ENCODE data around the gene CLIC1. TPM values are rescaled to one million over a fixed set of nuclear protein-coding genes. Genes with fewer than 3 reads are reported as not detected.

CLIC1 gene
- total RNA-seq, 1 experiment from 2014 or later = 374 TPM

GRCh38 chr6:31708224-31708623, 28.1 kb downstream of the CLIC1 start:
- H3K4me1 Mint-ChIP-seq (ENCODE audit: low read depth, unreplicated experiment) = peaks cover 17% of the 10 kb centered on the region

DNA sequence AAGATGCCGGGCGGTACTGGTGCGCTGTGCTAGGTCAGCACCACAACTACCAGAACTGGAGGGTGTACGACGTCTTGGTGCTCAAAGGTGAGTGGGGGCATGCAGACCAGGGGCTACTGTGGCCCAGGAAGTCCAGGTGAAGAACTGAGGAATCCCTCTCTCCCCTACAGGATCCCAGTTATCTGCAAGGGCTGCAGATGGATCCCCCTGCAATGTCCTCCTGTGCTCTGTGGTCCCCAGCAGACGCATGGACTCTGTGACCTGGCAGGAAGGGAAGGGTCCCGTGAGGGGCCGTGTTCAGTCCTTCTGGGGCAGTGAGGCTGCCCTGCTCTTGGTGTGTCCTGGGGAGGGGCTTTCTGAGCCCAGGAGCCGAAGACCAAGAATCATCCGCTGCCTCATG, 28.6 kb downstream of the CLIC1 start:
- no peak overlapping the region for H3K27ac Mint-ChIP-seq (ENCODE audit: unreplicated experiment)
- intact Hi-C loops (cut with micrococcal nuclease; ENCODE audit: unreplicated experiment) = no loop called here
- ChIA-PET CTCF (no interaction called here), POLR2A (no interaction called here)
- H3K27me3 Mint-ChIP-seq (ENCODE audit: insufficient read depth, unreplicated experiment) = no peaks in the 10 kb centered on the region
- no peaks in the 10 kb centered on the region for H3K36me3 ChIP-seq (ENCODE audit: control insufficient read depth, insufficient read depth, low read length)
- no TSS peak for BruUV-seq (replicated peaks)
- H3K27me3 ChIP-seq (replicated peaks; ENCODE audit: control insufficient read depth, insufficient read depth, low read length) = no peaks in the 10 kb centered on the region
- H3K4me3 Mint-ChIP-seq (ENCODE audit: unreplicated experiment) = no peak overlapping the region
- no peak for DNase-seq
- H3K4me1 Mint-ChIP-seq (ENCODE audit: low read depth, unreplicated experiment) = peaks cover 12% of the 10 kb centered on the region
- no peaks in the 10 kb centered on the region for H3K9me3 Mint-ChIP-seq (ENCODE audit: unreplicated experiment)
- no peaks in the 10 kb centered on the region for H3K9me3 ChIP-seq
- H3K4me1 ChIP-seq = peaks cover 3% of the 10 kb centered on the region
- TF ChIP-seq, protein P1, sequence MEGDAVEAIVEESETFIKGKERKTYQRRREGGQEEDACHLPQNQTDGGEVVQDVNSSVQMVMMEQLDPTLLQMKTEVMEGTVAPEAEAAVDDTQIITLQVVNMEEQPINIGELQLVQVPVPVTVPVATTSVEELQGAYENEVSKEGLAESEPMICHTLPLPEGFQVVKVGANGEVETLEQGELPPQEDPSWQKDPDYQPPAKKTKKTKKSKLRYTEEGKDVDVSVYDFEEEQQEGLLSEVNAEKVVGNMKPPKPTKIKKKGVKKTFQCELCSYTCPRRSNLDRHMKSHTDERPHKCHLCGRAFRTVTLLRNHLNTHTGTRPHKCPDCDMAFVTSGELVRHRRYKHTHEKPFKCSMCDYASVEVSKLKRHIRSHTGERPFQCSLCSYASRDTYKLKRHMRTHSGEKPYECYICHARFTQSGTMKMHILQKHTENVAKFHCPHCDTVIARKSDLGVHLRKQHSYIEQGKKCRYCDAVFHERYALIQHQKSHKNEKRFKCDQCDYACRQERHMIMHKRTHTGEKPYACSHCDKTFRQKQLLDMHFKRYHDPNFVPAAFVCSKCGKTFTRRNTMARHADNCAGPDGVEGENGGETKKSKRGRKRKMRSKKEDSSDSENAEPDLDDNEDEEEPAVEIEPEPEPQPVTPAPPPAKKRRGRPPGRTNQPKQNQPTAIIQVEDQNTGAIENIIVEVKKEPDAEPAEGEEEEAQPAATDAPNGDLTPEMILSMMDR (IDR thresholded peaks at IDR 0.05; ENCODE audit: insufficient read depth in 1 of 2, low read depth in 1 of 2, low read length in 1 of 2, severe bottlenecking in 1 of 2, unreplicated experiment in 1 of 2) = no peak
- peaks cover 5% of the 10 kb centered on the region for H3K36me3 Mint-ChIP-seq (ENCODE audit: insufficient read depth, unreplicated experiment)
- no peak overlapping the region for H3K4me3 ChIP-seq (ENCODE audit: low read depth, low read length)

More at GRCh38 chr6:31708224-31708623, 28.1 kb downstream of the CLIC1 start:
- no TSS peak for BruUV-seq (replicated peaks)
- no peaks in the 10 kb centered on the region for H3K27me3 Mint-ChIP-seq (ENCODE audit: insufficient read depth, unreplicated experiment)
- no peak overlapping the region for H3K4me3 ChIP-seq (ENCODE audit: low read depth, low read length)
- no peaks in the 10 kb centered on the region for H3K36me3 ChIP-seq (ENCODE audit: control insufficient read depth, insufficient read depth, low read length)
- POLR2A ChIA-PET = no interaction called here
- TF ChIP-seq, protein P1 (IDR thresholded peaks at IDR 0.05; ENCODE audit: insufficient read depth in 1 of 2, low read depth in 1 of 2, low read length in 1 of 2, severe bottlenecking in 1 of 2, unreplicated experiment in 1 of 2) = no peak
- no peaks in the 10 kb centered on the region for H3K9me3 Mint-ChIP-seq (ENCODE audit: unreplicated experiment)
- H3K36me3 Mint-ChIP-seq (ENCODE audit: insufficient read depth, unreplicated experiment) = peaks cover 3% of the 10 kb centered on the region
- no peaks in the 10 kb centered on the region for H3K9me3 ChIP-seq
- H3K27ac Mint-ChIP-seq (ENCODE audit: unreplicated experiment) = no peak overlapping the region
- peaks cover 7% of the 10 kb centered on the region for H3K4me1 ChIP-seq
- no peak for DNase-seq
- intact Hi-C loops (cut with micrococcal nuclease; ENCODE audit: unreplicated experiment) = no loop called here
- no peaks in the 10 kb centered on the region for H3K27me3 ChIP-seq (replicated peaks; ENCODE audit: control insufficient read depth, insufficient read depth, low read length)
- no peak overlapping the region for H3K4me3 Mint-ChIP-seq (ENCODE audit: unreplicated experiment)
- CTCF ChIA-PET = no interaction called here

DNA sequence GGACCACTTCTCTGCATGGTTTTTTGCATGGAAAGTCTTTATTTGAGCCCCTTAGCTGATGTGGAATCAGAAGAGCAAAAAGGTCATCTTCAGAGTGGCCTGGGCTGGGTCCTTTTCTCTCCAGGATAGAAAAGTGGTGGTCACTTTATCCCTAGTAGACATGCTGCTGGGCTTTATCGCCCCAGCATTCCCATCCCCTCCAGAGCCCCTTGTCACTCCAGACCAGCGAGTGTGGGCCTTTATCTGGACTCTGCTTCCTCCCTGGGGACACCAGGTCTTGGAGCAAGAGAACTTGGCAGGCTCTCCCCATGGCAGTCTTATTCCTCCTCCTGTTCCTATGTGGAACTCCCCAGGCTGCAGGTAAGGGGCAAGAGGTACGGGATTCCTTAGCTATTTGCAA, 29.7 kb downstream of the CLIC1 start, which contains the start of gene LY6G6F:
TSS of gene LY6G6F (plus strand) at position 268 of the 400 bp plus-strand sequence. CDS start at position 309, 41 bp downstream.
- Mint-ChIP-seq H3K27ac (ENCODE audit: unreplicated experiment) (no peak within 1 kb of the TSS), H3K4me3 (ENCODE audit: unreplicated experiment) (no peak within 1 kb of the TSS), H3K36me3 (ENCODE audit: insufficient read depth, unreplicated experiment) (peaks cover 5% of the 10 kb centered on the region), H3K27me3 (ENCODE audit: insufficient read depth, unreplicated experiment) (no peaks in the 10 kb centered on the region), H3K9me3 (ENCODE audit: unreplicated experiment) (no peaks in the 10 kb centered on the region), H3K4me1 (ENCODE audit: low read depth, unreplicated experiment) (peaks cover 4% of the 10 kb centered on the region)
- POLR2A ChIA-PET = interaction anchor here (0.8 kb wide), 1 partner anchor 24 kb away, joined by 5 read pairs; no protein-coding TSS in a partner anchor
- Histone ChIP-seq H3K4me3 (ENCODE audit: low read depth, low read length) (no peak within 1 kb of the TSS), H3K36me3 (ENCODE audit: control insufficient read depth, insufficient read depth, low read length) (no peaks in the 10 kb centered on the region), H3K9me3 (no peaks in the 10 kb centered on the region), H3K27me3 (replicated peaks; ENCODE audit: control insufficient read depth, insufficient read depth, low read length) (no peaks in the 10 kb centered on the region), H3K4me1 (peaks cover 10% of the 10 kb centered on the region)
- TF ChIP-seq, protein P1 (IDR thresholded peaks at IDR 0.05; ENCODE audit: insufficient read depth in 1 of 2, low read depth in 1 of 2, low read length in 1 of 2, severe bottlenecking in 1 of 2, unreplicated experiment in 1 of 2) = no peak
- CTCF ChIA-PET = no interaction called here
- intact Hi-C loops (cut with micrococcal nuclease; ENCODE audit: unreplicated experiment) = no loop called here
- no TSS peak for BruUV-seq (replicated peaks)
- no peak for DNase-seq
